Naive thymus-derived CD4-positive, alpha-beta T cell (primary cell): ENCODE measurements around the gene SFXN5. TPM values are rescaled to one million over a fixed set of nuclear protein-coding genes. Genes with fewer than 3 reads are reported as not detected.

ENCODE experiments used
- ATAC-seq: fragments of 150-1000 bp; cut with Tn5 transposase; 2 replicates; pipeline ENCODE4 v1.10.0; 2021; ENCODE audit warnings: mild to moderate bottlenecking, moderate library complexity
- CTCF ChIA-PET: fragments of 350-600 bp; sonication (Branson Sonifier 250); formaldehyde crosslinking; loops from one replicate; lab custom pipeline; 2021; ENCODE audit warnings: antibody characterized with exemption; lab: Charles Lee
- POLR2A ChIA-PET: fragments of 350-600 bp; sonication (Branson Sonifier 250); formaldehyde crosslinking; loops from one replicate; lab custom pipeline; 2021; ENCODE audit warnings: antibody characterized with exemption, inconsistent platforms; lab: Charles Lee
- DNase-seq, 9 donors: peaks; one replicate each; pipeline versions ENCODE4 v3.0.0 to v3.0.0-alpha.2; 2020 to 2022; ENCODE audit warnings: mixed read lengths in 1 of 9
- H3K27ac ChIP-seq: one replicate; pipeline ENCODE4 v1.7.0; 2013; ENCODE audit warnings: mild to moderate bottlenecking, low read depth, low read length, moderate library complexity
- H3K27me3 ChIP-seq, 2 donors: one replicate each; pipeline ENCODE4 v1.7.0; 2013; ENCODE audit warnings: low read length in 2 of 2, mild to moderate bottlenecking in 2 of 2, moderate library complexity in 2 of 2; ENCODE audit not compliant: control insufficient read depth in 2 of 2, insufficient read depth in 2 of 2
- H3K36me3 ChIP-seq, 3 experiments: 1 replicate in 2 of 3; 2 replicates in 1 of 3; pipeline ENCODE4 v1.7.0; 2013; ENCODE audit warnings: low read length in 3 of 3, mild to moderate bottlenecking in 3 of 3, moderate library complexity in 1 of 3; ENCODE audit not compliant: insufficient read depth in 3 of 3, control insufficient read depth in 2 of 3
- H3K4me1 ChIP-seq, 2 donors: one replicate each; pipeline ENCODE4 v1.7.0; 2013; ENCODE audit warnings: low read length in 2 of 2, mild to moderate bottlenecking in 2 of 2, moderate library complexity in 1 of 2; ENCODE audit not compliant: control insufficient read depth in 2 of 2, insufficient read depth in 2 of 2
- H3K4me3 ChIP-seq: 2 replicates; pipeline ENCODE4 v1.7.0; 2013; ENCODE audit warnings: mild to moderate bottlenecking, low read length
- H3K9me3 ChIP-seq, 3 experiments: 1 replicate in 2 of 3; 2 replicates in 1 of 3; pipeline ENCODE4 v1.7.0; 2013; ENCODE audit warnings: low read length in 3 of 3; ENCODE audit not compliant: control insufficient read depth in 2 of 3
- H3K27ac Mint-ChIP-seq, 9 donors: one replicate each; pipeline ENCODE4 v1.8.0; 2020 to 2022; ENCODE audit warnings: mixed read lengths in 9 of 9, mild to moderate bottlenecking in 8 of 9, moderate library complexity in 5 of 9, inconsistent platforms in 2 of 9
- H3K27me3 Mint-ChIP-seq, 5 donors: one replicate each; pipeline ENCODE4 v1.8.0; 2021 to 2022; ENCODE audit warnings: mixed read lengths in 5 of 5, mild to moderate bottlenecking in 1 of 5
- H3K36me3 Mint-ChIP-seq, 5 donors: one replicate each; pipeline ENCODE4 v1.8.0; 2020 to 2022; ENCODE audit warnings: mixed read lengths in 5 of 5, mild to moderate bottlenecking in 3 of 5, inconsistent platforms in 1 of 5
- H3K4me1 Mint-ChIP-seq, 7 donors: one replicate each; pipeline ENCODE4 v1.8.0; 2020 to 2022; ENCODE audit warnings: mixed read lengths in 7 of 7, mild to moderate bottlenecking in 3 of 7, inconsistent platforms in 1 of 7
- H3K4me3 Mint-ChIP-seq, 10 donors: one replicate each; pipeline ENCODE4 v1.8.0; 2020 to 2022; ENCODE audit warnings: mild to moderate bottlenecking in 10 of 10, mixed read lengths in 10 of 10, moderate library complexity in 6 of 10, inconsistent platforms in 2 of 10
- H3K9me3 Mint-ChIP-seq, 11 donors: one replicate each; pipeline ENCODE4 v1.8.0; 2020 to 2022; ENCODE audit warnings: mixed read lengths in 11 of 11, mild to moderate bottlenecking in 4 of 11, inconsistent platforms in 1 of 11, moderate library complexity in 1 of 11
- intact Hi-C, 2 donors: fragments of 100-400 bp; cut with micrococcal nuclease; formaldehyde crosslinking; loops; one replicate each; pipeline ENCODE4 v1.15.1; 2023
- polyA plus RNA-seq, 2 donors: library from polyadenylated mRNA; unstranded; fragments of 300-500 nt; fragmentation: Illumina TruSeq; gene quantifications; one replicate each; pipeline ENCODE4 v1.2.3, GENCODE V29; 2021
- total RNA-seq, 6 experiments: library from RNA in 5 of 6; stranded (reverse) in 5 of 6; gene quantifications; 1 replicate in 5 of 6; 2 replicates in 1 of 6; pipeline ENCODE4 v1.2.3 and lab custom pipeline; 2021 to 2026

The SFXN5 gene
- total and polyA plus RNA-seq, 7 experiments from 2014 or later = 2.2 to 17.4 (median 9.1) TPM

- Histone ChIP-seq H3K4me3 (no peak overlapping the region), H3K27ac (no peak overlapping the region), H3K4me1 (no peaks in the 10 kb centered on the region), H3K9me3 (no peaks in the 10 kb centered on the region), H3K27me3 (no peaks in the 10 kb centered on the region), H3K36me3 (no peaks in the 10 kb centered on the region)
- DNase-seq (no peak), ATAC-seq (no peak)
- Mint-ChIP-seq H3K36me3 (peaks cover 0 to 6% (median 0%) of the 10 kb centered on the region in 5 donors), H3K4me1 (peaks cover 0 to 2% (median 0%) of the 10 kb centered on the region in 7 donors), H3K27me3 (peaks cover 0 to 4% (median 3%) of the 10 kb centered on the region in 5 donors), H3K9me3 (no peaks in the 10 kb centered on the region), H3K4me3 (no peak overlapping the region), H3K27ac (no peak overlapping the region)
- POLR2A ChIA-PET = no interaction called here
- intact Hi-C loops = no loop called here
- CTCF ChIA-PET = interaction anchor here (0.6 kb wide), 1 partner anchor 1432 kb away, joined by 3 read pairs; no protein-coding TSS in a partner anchor
Measured at GRCh38 chr2:72942293-72942692, 129.2 kb downstream of the SFXN5 start.

GRCh38 chr2:72940786-72941185 lies 130.7 kb downstream of the SFXN5 start:
- Mint-ChIP-seq H3K9me3 (no peaks in the 10 kb centered on the region), H3K4me1 (no peaks in the 10 kb centered on the region), H3K36me3 (peaks cover 0 to 6% (median 0%) of the 10 kb centered on the region in 5 donors), H3K27ac (no peak overlapping the region), H3K27me3 (peaks cover 0 to 7% (median 6%) of the 10 kb centered on the region in 5 donors), H3K4me3 (no peak overlapping the region)
- H3K9me3 ChIP-seq = no peaks in the 10 kb centered on the region
- no peaks in the 10 kb centered on the region for H3K36me3 ChIP-seq
- H3K4me1 ChIP-seq = no peaks in the 10 kb centered on the region
- DNase-seq = no peak
- no peak for ATAC-seq
- no peak overlapping the region for H3K4me3 ChIP-seq
- no peak overlapping the region for H3K27ac ChIP-seq
- ChIA-PET POLR2A (no interaction called here), CTCF (no interaction called here)
- H3K27me3 ChIP-seq = no peaks in the 10 kb centered on the region
- intact Hi-C loops = no loop called here

- intact Hi-C loops = no loop called here
- Histone ChIP-seq H3K4me1 (no peaks in the 10 kb centered on the region), H3K4me3 (no peak overlapping the region), H3K27ac (no peak overlapping the region), H3K9me3 (no peaks in the 10 kb centered on the region), H3K27me3 (no peaks in the 10 kb centered on the region), H3K36me3 (no peaks in the 10 kb centered on the region)
- peaks cover 1 to 12% (median 7%) of the 10 kb centered on the region in 5 donors for H3K27me3 Mint-ChIP-seq
- H3K36me3 Mint-ChIP-seq = peaks cover 0 to 3% (median 0%) of the 10 kb centered on the region in 5 donors
- no peak overlapping the region for H3K27ac Mint-ChIP-seq
- H3K9me3 Mint-ChIP-seq = no peaks in the 10 kb centered on the region
- H3K4me3 Mint-ChIP-seq = no peak overlapping the region
- peaks cover 0 to 1% (median 0%) of the 10 kb centered on the region in 7 donors for H3K4me1 Mint-ChIP-seq
- ChIA-PET CTCF (no interaction called here), POLR2A (no interaction called here)
- ATAC-seq (no peak), DNase-seq (no peak)
Measured at GRCh38 chr2:72940361-72940760, 131.2 kb downstream of the SFXN5 start.

GRCh38 chr2:72938455-72938854 lies 133.1 kb downstream of the SFXN5 start:
- Histone ChIP-seq H3K4me1 (no peaks in the 10 kb centered on the region), H3K9me3 (no peaks in the 10 kb centered on the region), H3K27ac (no peak overlapping the region), H3K36me3 (no peaks in the 10 kb centered on the region), H3K4me3 (no peak overlapping the region), H3K27me3 (no peaks in the 10 kb centered on the region)
- intact Hi-C loops = no loop called here
- CTCF ChIA-PET = no interaction called here
- no peak for ATAC-seq
- DNase-seq = no peak
- no peak overlapping the region for H3K4me3 Mint-ChIP-seq
- no peaks in the 10 kb centered on the region for H3K9me3 Mint-ChIP-seq
- POLR2A ChIA-PET = no interaction called here
- H3K4me1 Mint-ChIP-seq = peaks cover 0 to 6% (median 0%) of the 10 kb centered on the region in 7 donors
- no peak overlapping the region for H3K27ac Mint-ChIP-seq
- peaks cover 6 to 23% (median 15%) of the 10 kb centered on the region in 5 donors for H3K27me3 Mint-ChIP-seq
- H3K36me3 Mint-ChIP-seq = peaks cover 0 to 4% (median 0%) of the 10 kb centered on the region in 5 donors

- no peak overlapping the region for H3K4me3 ChIP-seq
- Mint-ChIP-seq H3K4me3 (no peak overlapping the region), H3K36me3 (peaks cover 0 to 4% (median 0%) of the 10 kb centered on the region in 5 donors), H3K4me1 (peaks cover 0 to 9% (median 0%) of the 10 kb centered on the region in 7 donors), H3K27me3 (peaks cover 6 to 25% (median 15%) of the 10 kb centered on the region in 5 donors), H3K27ac (no peak overlapping the region), H3K9me3 (no peaks in the 10 kb centered on the region)
- ChIA-PET CTCF (no interaction called here), POLR2A (no interaction called here)
- intact Hi-C loops = no loop called here
- no peak for DNase-seq
- peak; percentile 15 for ATAC-seq
- H3K9me3 ChIP-seq = no peaks in the 10 kb centered on the region
- H3K27ac ChIP-seq = no peak overlapping the region
- H3K4me1 ChIP-seq = no peaks in the 10 kb centered on the region
- H3K36me3 ChIP-seq = no peaks in the 10 kb centered on the region
- H3K27me3 ChIP-seq = no peaks in the 10 kb centered on the region
Measured at GRCh38 chr2:72937356-72937669, 134.2 kb downstream of the SFXN5 start.

- ChIA-PET POLR2A (no interaction called here), CTCF (no interaction called here)
- Mint-ChIP-seq H3K36me3 (peaks cover 0 to 4% (median 0%) of the 10 kb centered on the region in 5 donors), H3K4me1 (peaks cover 0 to 14% (median 0%) of the 10 kb centered on the region in 7 donors), H3K27ac (no peak overlapping the region), H3K27me3 (peaks cover 6 to 25% (median 15%) of the 10 kb centered on the region in 5 donors), H3K4me3 (no peak overlapping the region), H3K9me3 (no peaks in the 10 kb centered on the region)
- Histone ChIP-seq H3K27ac (no peak overlapping the region), H3K4me3 (no peak overlapping the region), H3K9me3 (no peaks in the 10 kb centered on the region), H3K27me3 (no peaks in the 10 kb centered on the region), H3K36me3 (no peaks in the 10 kb centered on the region), H3K4me1 (no peaks in the 10 kb centered on the region)
- DNase-seq = no peak
- ATAC-seq = no peak
- intact Hi-C loops = no loop called here
Measured at GRCh38 chr2:72936660-72937355, 134.7 kb downstream of the SFXN5 start.

GRCh38 chr2:72935611-72935957 lies 135.9 kb downstream of the SFXN5 start:
- intact Hi-C loops = no loop called here
- CTCF ChIA-PET = interaction anchor here (0.6 kb wide), 1 partner anchor 18 kb away, joined by 3 read pairs; no protein-coding TSS in a partner anchor

More at GRCh38 chr2:72935611-72935957, 135.9 kb downstream of the SFXN5 start:
- no peaks in the 10 kb centered on the region for H3K4me1 ChIP-seq
- DNase-seq (no peak), ATAC-seq (no peak)
- H3K4me3 ChIP-seq = no peak overlapping the region
- no peaks in the 10 kb centered on the region for H3K9me3 ChIP-seq
- H3K4me1 Mint-ChIP-seq = peaks cover 0 to 15% (median 0%) of the 10 kb centered on the region in 7 donors
- no peaks in the 10 kb centered on the region for H3K9me3 Mint-ChIP-seq
- peaks cover 6 to 30% (median 15%) of the 10 kb centered on the region in 5 donors for H3K27me3 Mint-ChIP-seq
- no peak overlapping the region for H3K4me3 Mint-ChIP-seq
- no peaks in the 10 kb centered on the region for H3K27me3 ChIP-seq
- H3K27ac ChIP-seq = no peak overlapping the region
- H3K36me3 Mint-ChIP-seq = peaks cover 0 to 4% (median 0%) of the 10 kb centered on the region in 5 donors
- no peaks in the 10 kb centered on the region for H3K36me3 ChIP-seq
- POLR2A ChIA-PET = no interaction called here
- H3K27ac Mint-ChIP-seq = no peak overlapping the region
